ENCODE results near the gene KCNJ18.
"Not testable (repeated sequence)": the region's sequence is repeated elsewhere in the genome, so short reads cannot be mapped to it uniquely, and the experiment has no call there.

The KCNJ18 gene

GRCh38 chr17:21671437-21671836 lies 20.9 kb upstream of the KCNJ18 start:
- DNase-seq (ENCODE audit: low spot score) = not testable (repeated sequence)

- DNase-seq (ENCODE audit: low spot score) = not testable (repeated sequence)
Measured at GRCh38 chr17:21671871-21672270, 20.5 kb upstream of the KCNJ18 start.

- DNase-seq (ENCODE audit: low spot score) = not testable (repeated sequence)
Measured at GRCh38 chr17:21673451-21674241, 18.7 kb upstream of the KCNJ18 start.

GRCh38 chr17:21674242-21674731 lies 18.0 kb upstream of the KCNJ18 start:
- no peak for DNase-seq (ENCODE audit: low spot score)

- not testable (repeated sequence) for DNase-seq (ENCODE audit: low spot score)
Measured at GRCh38 chr17:21674891-21675738, 17.2 kb upstream of the KCNJ18 start.

- not testable (repeated sequence) for DNase-seq (ENCODE audit: low spot score)
Measured at GRCh38 chr17:21675739-21676130, 16.6 kb upstream of the KCNJ18 start.

- DNase-seq (ENCODE audit: low spot score) = no peak
Measured at GRCh38 chr17:21676281-21677111, 15.8 kb upstream of the KCNJ18 start.

GRCh38 chr17:21677126-21677910 lies 15.0 kb upstream of the KCNJ18 start:
- DNase-seq (ENCODE audit: low spot score) = no peak

- no peak for DNase-seq (ENCODE audit: low spot score)
Measured at GRCh38 chr17:21677911-21678310, 14.4 kb upstream of the KCNJ18 start.

GRCh38 chr17:21678393-21679081 lies 13.8 kb upstream of the KCNJ18 start:
- no peak for DNase-seq (ENCODE audit: low spot score)

- no peak for DNase-seq (ENCODE audit: low spot score)
Measured at GRCh38 chr17:21679256-21680146, 12.8 kb upstream of the KCNJ18 start.

GRCh38 chr17:21680366-21680765 lies 12.0 kb upstream of the KCNJ18 start:
- DNase-seq (ENCODE audit: low spot score) = no peak

GRCh38 chr17:21680850-21681351 lies 11.4 kb upstream of the KCNJ18 start:
- not testable (repeated sequence) for DNase-seq (ENCODE audit: low spot score)

GRCh38 chr17:21681576-21681975 lies 10.7 kb upstream of the KCNJ18 start:
- not testable (repeated sequence) for DNase-seq (ENCODE audit: low spot score)

GRCh38 chr17:21682130-21682529 lies 10.2 kb upstream of the KCNJ18 start:
- DNase-seq (ENCODE audit: low spot score) = not testable (repeated sequence)

GRCh38 chr17:21683142-21683712 lies 9.1 kb upstream of the KCNJ18 start:
- not testable (repeated sequence) for DNase-seq (ENCODE audit: low spot score)

- not testable (repeated sequence) for DNase-seq (ENCODE audit: low spot score)
Measured at GRCh38 chr17:21683897-21684296, 8.4 kb upstream of the KCNJ18 start.

- not testable (repeated sequence) for DNase-seq (ENCODE audit: low spot score)
Measured at GRCh38 chr17:21684384-21684783, 7.9 kb upstream of the KCNJ18 start.
